NCI-H2107 (cell line): ENCODE results near the gene TNNT2.

Experiments
- DNase-seq: peaks from one replicate; lab custom pipeline; 2025; lab: John Stamatoyannopoulos, UW

Gene TNNT2

GRCh38 chr1:201334325-201335173 is 42.9 kb downstream of the TNNT2 start:
- DNase-seq, result no peak

GRCh38 chr1:201332616-201333335 is 44.7 kb downstream of the TNNT2 start:
- DNase-seq, result no peak

GRCh38 chr1:201332021-201332420 is 45.5 kb downstream of the TNNT2 start:
- no peak for DNase-seq

- no peak for DNase-seq
These were observed 46.3 kb downstream of the TNNT2 start for GRCh38 chr1:201331166-201331565.

- DNase-seq, result no peak
These were observed 46.9 kb downstream of the TNNT2 start for GRCh38 chr1:201330541-201330940.

- DNase-seq, result no peak
These were observed 47.7 kb downstream of the TNNT2 start for GRCh38 chr1:201329801-201330200.

- no peak for DNase-seq
These were observed 48.2 kb downstream of the TNNT2 start for GRCh38 chr1:201329286-201329685.

- no peak for DNase-seq
These were observed 48.9 kb downstream of the TNNT2 start for GRCh38 chr1:201328576-201328975.

GRCh38 chr1:201327687-201328240 is 49.7 kb downstream of the TNNT2 start:
- DNase-seq, result no peak

GRCh38 chr1:201326710-201327109 is 50.8 kb downstream of the TNNT2 start:
- no peak for DNase-seq

- no peak for DNase-seq
These were observed 51.8 kb downstream of the TNNT2 start for GRCh38 chr1:201325678-201326060.

- no peak for DNase-seq
These were observed 52.4 kb downstream of the TNNT2 start for GRCh38 chr1:201324821-201325677.

- no peak for DNase-seq
These were observed 53.2 kb downstream of the TNNT2 start for GRCh38 chr1:201324306-201324705.

- DNase-seq, result no peak
These were observed 54.6 kb downstream of the TNNT2 start for GRCh38 chr1:201322653-201323510.

- no peak for DNase-seq
These were observed 55.6 kb downstream of the TNNT2 start for GRCh38 chr1:201321826-201322390.

- no peak for DNase-seq
These were observed 57.2 kb downstream of the TNNT2 start for GRCh38 chr1:201320168-201320788.

GRCh38 chr1:201319631-201320030 is 57.8 kb downstream of the TNNT2 start:
- DNase-seq, result no peak

- DNase-seq, result no peak
These were observed 58.8 kb downstream of the TNNT2 start for GRCh38 chr1:201318504-201319340.

GRCh38 chr1:201317551-201317950 is 59.9 kb downstream of the TNNT2 start:
- DNase-seq, result no peak
